ENCODE results near the gene PIGO. TPM values are rescaled to one million over a fixed set of nuclear protein-coding genes. Genes with fewer than 3 reads are reported as not detected.

PIGO gene
- total and polyA plus RNA-seq, 3 experiments from 2014 or later, result 26.4 to 32.1 (median 31.7) TPM

DNA sequence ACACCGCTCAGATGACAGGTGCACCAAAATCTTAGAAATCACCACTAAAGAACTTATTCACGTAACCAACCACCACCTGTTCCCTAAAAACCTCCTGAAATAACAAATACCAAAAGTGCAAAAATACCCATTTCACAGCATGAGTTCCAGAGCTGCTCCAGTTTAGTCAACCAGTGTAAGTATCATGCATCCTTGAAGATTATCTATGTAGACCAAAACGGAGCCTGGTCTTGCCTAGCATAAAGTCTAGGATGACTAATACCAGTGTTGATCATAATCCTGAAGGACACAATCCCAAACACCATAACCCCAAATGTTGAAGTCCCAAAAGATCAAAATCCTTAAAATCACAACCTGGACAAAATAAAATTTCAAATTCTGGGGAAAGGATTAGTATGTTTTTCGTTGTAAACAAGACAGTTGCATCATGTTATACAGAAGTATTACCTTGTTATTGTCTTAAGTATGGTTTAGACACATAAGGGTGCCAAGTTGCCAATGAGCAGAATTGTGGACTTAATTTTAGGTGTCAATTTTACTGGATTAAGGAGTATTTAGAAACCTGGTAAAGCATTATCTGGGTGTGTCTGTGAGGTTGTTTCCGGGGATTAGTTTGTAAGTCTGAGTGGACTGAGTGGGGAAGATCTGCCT lies 42.1 kb downstream of the PIGO start:
- Histone ChIP-seq H3K4me1 (ENCODE audit: insufficient read depth, low read length) (no peaks in the 10 kb centered on the region), H3K27me3 (ENCODE audit: insufficient read depth, low read length, poor library complexity, severe bottlenecking) (no peaks in the 10 kb centered on the region), H3K27ac (ENCODE audit: low read depth, low read length) (no peak overlapping the region), H3K36me3 (ENCODE audit: insufficient read depth, low read length) (peaks cover 31% of the 10 kb centered on the region), H3K4me3 (ENCODE audit: low read length) (no peak overlapping the region), H3K9me3 (ENCODE audit: low read length) (no peaks in the 10 kb centered on the region)
- Mint-ChIP-seq H3K9me3 (no peaks in the 10 kb centered on the region), H3K27ac (peak overlapping the region in 1 of 8 donors; percentile 12), H3K36me3 (peaks cover 2 to 80% (median 30%) of the 10 kb centered on the region in 3 donors), H3K4me1 (peaks cover 4 to 14% (median 5%) of the 10 kb centered on the region in 3 donors), H3K27me3 (no peaks in the 10 kb centered on the region), H3K4me3 (no peak overlapping the region)
- ChIA-PET CTCF (interaction anchor here (3.1 kb wide), 1 partner anchor 17 kb away, joined by 10 read pairs; no protein-coding TSS in a partner anchor), POLR2A (no interaction called here)
- DNase-seq, result no peak

GRCh38 chr9:35051069-35051967 lies 45.1 kb downstream of the PIGO start:
- peaks cover 4 to 18% (median 5%) of the 10 kb centered on the region in 3 donors for H3K4me1 Mint-ChIP-seq
- Histone ChIP-seq H3K9me3 (ENCODE audit: low read length) (no peaks in the 10 kb centered on the region), H3K27ac (ENCODE audit: low read depth, low read length) (no peak overlapping the region), H3K4me3 (ENCODE audit: low read length) (no peak overlapping the region), H3K27me3 (ENCODE audit: insufficient read depth, low read length, poor library complexity, severe bottlenecking) (no peaks in the 10 kb centered on the region), H3K36me3 (ENCODE audit: insufficient read depth, low read length) (peaks cover 3% of the 10 kb centered on the region), H3K4me1 (ENCODE audit: insufficient read depth, low read length) (no peaks in the 10 kb centered on the region)
- CTCF ChIA-PET, result interaction anchor here (0.6 to 3.1 kb wide), 11 partner anchors 8 to 152 kb away, joined by 3 to 14 read pairs (median 4); partner anchors contain the start of gene PIGO
- DNase-seq, result peak in 3 of 5 donors; percentile 15 to 33 (median 27)
- POLR2A ChIA-PET, result no interaction called here
- no peak overlapping the region for H3K4me3 Mint-ChIP-seq
- no peaks in the 10 kb centered on the region for H3K27me3 Mint-ChIP-seq
- peaks cover 0 to 66% (median 16%) of the 10 kb centered on the region in 3 donors for H3K36me3 Mint-ChIP-seq
- no peaks in the 10 kb centered on the region for H3K9me3 Mint-ChIP-seq
- H3K27ac Mint-ChIP-seq, result peak overlapping the region in 3 of 8 donors; percentile 47 to 84 (median 64)

DNA sequence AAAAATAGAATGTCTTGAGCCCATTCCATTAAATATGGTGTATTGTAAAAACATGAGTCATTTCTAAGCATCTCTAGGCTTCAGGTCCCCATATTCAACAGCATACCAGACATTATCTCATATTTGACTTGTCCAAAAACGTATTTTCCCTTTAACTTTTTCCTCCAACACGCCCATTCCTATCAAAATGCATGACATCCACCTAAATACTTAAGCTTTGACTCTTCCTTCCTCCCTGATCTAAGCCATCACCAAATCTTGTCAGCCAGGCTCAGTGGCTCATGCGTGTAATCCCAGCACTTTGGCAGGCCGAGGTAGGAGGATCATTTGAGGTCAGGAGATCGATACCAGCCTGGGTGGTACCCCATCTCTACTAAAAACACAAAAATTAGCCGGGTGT lies 47.9 kb downstream of the PIGO start:
- H3K27me3 ChIP-seq (ENCODE audit: insufficient read depth, low read length, poor library complexity, severe bottlenecking), result no peaks in the 10 kb centered on the region
- H3K36me3 ChIP-seq (ENCODE audit: insufficient read depth, low read length), result no peaks in the 10 kb centered on the region
- no peak overlapping the region for H3K4me3 ChIP-seq (ENCODE audit: low read length)
- no peak for DNase-seq
- Mint-ChIP-seq H3K27me3 (no peaks in the 10 kb centered on the region), H3K4me1 (peaks cover 4 to 18% (median 6%) of the 10 kb centered on the region in 3 donors), H3K27ac (no peak overlapping the region), H3K9me3 (no peaks in the 10 kb centered on the region), H3K4me3 (no peak overlapping the region), H3K36me3 (peaks cover 0 to 56% (median 10%) of the 10 kb centered on the region in 3 donors)
- POLR2A ChIA-PET, result no interaction called here
- H3K9me3 ChIP-seq (ENCODE audit: low read length), result no peaks in the 10 kb centered on the region
- no peaks in the 10 kb centered on the region for H3K4me1 ChIP-seq (ENCODE audit: insufficient read depth, low read length)
- CTCF ChIA-PET, result interaction anchor here (1.3 kb wide), 1 partner anchor 149 kb away, joined by 3 read pairs; no protein-coding TSS in a partner anchor
- H3K27ac ChIP-seq (ENCODE audit: low read depth, low read length), result no peak overlapping the region

DNA sequence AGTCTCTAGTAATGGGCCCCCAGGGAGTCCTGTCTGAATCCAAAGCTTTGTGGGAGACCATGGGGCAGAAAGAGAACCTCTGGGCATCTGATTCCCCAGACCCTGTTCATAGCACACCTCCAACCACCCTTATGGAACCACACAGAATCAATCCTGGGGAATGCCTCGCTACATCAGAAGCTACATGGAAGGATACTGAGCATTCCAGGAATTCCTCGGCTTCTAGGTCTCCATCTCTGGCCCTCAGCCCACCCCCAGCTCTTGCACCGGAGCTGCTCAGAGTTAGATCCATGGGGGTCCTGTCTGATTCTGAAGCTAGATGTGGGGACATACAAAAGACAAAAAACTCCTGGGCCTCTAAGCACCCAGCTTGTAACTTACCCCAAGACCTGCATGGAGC lies 52.3 kb downstream of the PIGO start:
- Mint-ChIP-seq H3K36me3 (peaks cover 0 to 46% (median 8%) of the 10 kb centered on the region in 3 donors), H3K4me3 (no peak overlapping the region), H3K4me1 (peaks cover 0 to 5% (median 1%) of the 10 kb centered on the region in 3 donors), H3K27ac (peak overlapping the region in 1 of 8 donors; percentile 60), H3K27me3 (no peaks in the 10 kb centered on the region), H3K9me3 (no peaks in the 10 kb centered on the region)
- no peak overlapping the region for H3K27ac ChIP-seq (ENCODE audit: low read depth, low read length)
- no peaks in the 10 kb centered on the region for H3K4me1 ChIP-seq (ENCODE audit: insufficient read depth, low read length)
- no peaks in the 10 kb centered on the region for H3K36me3 ChIP-seq (ENCODE audit: insufficient read depth, low read length)
- DNase-seq, result no peak
- H3K9me3 ChIP-seq (ENCODE audit: low read length), result no peaks in the 10 kb centered on the region
- ChIA-PET POLR2A (no interaction called here), CTCF (interaction anchor here (0.9 kb wide), 1 partner anchor 33 kb away, joined by 3 read pairs; no protein-coding TSS in a partner anchor)
- H3K27me3 ChIP-seq (ENCODE audit: insufficient read depth, low read length, poor library complexity, severe bottlenecking), result no peaks in the 10 kb centered on the region
- H3K4me3 ChIP-seq (ENCODE audit: low read length), result no peak overlapping the region

GRCh38 chr9:35042891-35043545 lies 53.4 kb downstream of the PIGO start:
- Mint-ChIP-seq H3K27me3 (no peaks in the 10 kb centered on the region), H3K4me1 (peaks cover 0 to 1% (median 0%) of the 10 kb centered on the region in 3 donors), H3K27ac (peak overlapping the region in 3 of 8 donors; percentile 75 to 83 (median 83)), H3K36me3 (peaks cover 0 to 39% (median 5%) of the 10 kb centered on the region in 3 donors), H3K9me3 (no peaks in the 10 kb centered on the region), H3K4me3 (no peak overlapping the region)
- DNase-seq, result no peak
- CTCF ChIA-PET, result interaction anchor here (1.1 to 1.5 kb wide), 3 partner anchors 8 to 15 kb away, joined by 3 to 4 read pairs (median 4); no protein-coding TSS in a partner anchor
- H3K36me3 ChIP-seq (ENCODE audit: insufficient read depth, low read length), result no peaks in the 10 kb centered on the region
- no peaks in the 10 kb centered on the region for H3K4me1 ChIP-seq (ENCODE audit: insufficient read depth, low read length)
- H3K9me3 ChIP-seq (ENCODE audit: low read length), result no peaks in the 10 kb centered on the region
- no peaks in the 10 kb centered on the region for H3K27me3 ChIP-seq (ENCODE audit: insufficient read depth, low read length, poor library complexity, severe bottlenecking)
- POLR2A ChIA-PET, result no interaction called here
- H3K4me3 ChIP-seq (ENCODE audit: low read length), result no peak overlapping the region
- no peak overlapping the region for H3K27ac ChIP-seq (ENCODE audit: low read depth, low read length)

- Mint-ChIP-seq H3K36me3 (peaks cover 0 to 36% (median 5%) of the 10 kb centered on the region in 3 donors), H3K4me1 (peaks cover 0 to 1% (median 0%) of the 10 kb centered on the region in 3 donors), H3K9me3 (no peaks in the 10 kb centered on the region), H3K4me3 (no peak overlapping the region), H3K27me3 (no peaks in the 10 kb centered on the region), H3K27ac (peak overlapping the region in 2 of 8 donors; percentile 17 to 83)
- Histone ChIP-seq H3K4me3 (ENCODE audit: low read length) (no peak overlapping the region), H3K36me3 (ENCODE audit: insufficient read depth, low read length) (no peaks in the 10 kb centered on the region), H3K4me1 (ENCODE audit: insufficient read depth, low read length) (no peaks in the 10 kb centered on the region), H3K9me3 (ENCODE audit: low read length) (no peaks in the 10 kb centered on the region), H3K27me3 (ENCODE audit: insufficient read depth, low read length, poor library complexity, severe bottlenecking) (no peaks in the 10 kb centered on the region), H3K27ac (ENCODE audit: low read depth, low read length) (no peak overlapping the region)
- ChIA-PET POLR2A (no interaction called here), CTCF (interaction anchor here (1.4 to 1.5 kb wide), 2 partner anchors 9 to 10 kb away, joined by 3 to 4 read pairs; no protein-coding TSS in a partner anchor)
- no peak for DNase-seq
Observed at GRCh38 chr9:35042081-35042604, 54.2 kb downstream of the PIGO start.
